Measurements from ENCODE around the gene ZC3H8.

The ZC3H8 gene

DNA sequence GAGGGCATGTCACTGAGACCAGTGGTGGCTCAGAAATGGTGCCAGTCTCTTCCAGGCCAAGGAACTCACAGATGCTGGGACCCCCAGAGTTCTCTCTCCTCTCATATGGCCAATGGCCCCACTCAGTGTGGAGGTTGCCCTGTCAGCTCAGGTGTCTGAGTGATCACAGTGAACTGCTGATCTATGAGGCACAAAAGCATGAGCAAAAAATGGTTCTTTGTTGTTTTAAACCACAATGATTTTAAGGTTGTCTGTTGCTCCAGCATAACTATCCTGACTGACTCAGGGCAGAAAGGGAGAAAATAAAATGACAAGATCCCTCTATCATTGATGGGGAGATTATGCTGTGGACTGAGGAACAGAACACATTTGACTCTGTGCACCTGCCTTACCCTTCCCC lies 58.9 kb downstream of the ZC3H8 start:
- H3K27me3 ChIP-seq (ENCODE audit: insufficient read depth, low read length, poor library complexity, severe bottlenecking): no peaks in the 10 kb centered on the region
- no peaks in the 10 kb centered on the region for H3K79me2 ChIP-seq (ENCODE audit: insufficient read depth, low read length)
- H3K4me2 ChIP-seq (ENCODE audit: low read depth, low read length, poor library complexity, severe bottlenecking): no peak overlapping the region
- no peaks in the 10 kb centered on the region for H3F3A ChIP-seq (ENCODE audit: low read depth)
- peak overlapping the region; percentile 52; the same call in 1 of the 2 replicates for H2AFZ ChIP-seq (ENCODE audit: low read length)
- TF ChIP-seq EZH2phosphoT487 (IDR thresholded peaks at IDR 0.05; ENCODE audit: borderline replicate concordance): no peak
- TF ChIP-seq, protein P1, sequence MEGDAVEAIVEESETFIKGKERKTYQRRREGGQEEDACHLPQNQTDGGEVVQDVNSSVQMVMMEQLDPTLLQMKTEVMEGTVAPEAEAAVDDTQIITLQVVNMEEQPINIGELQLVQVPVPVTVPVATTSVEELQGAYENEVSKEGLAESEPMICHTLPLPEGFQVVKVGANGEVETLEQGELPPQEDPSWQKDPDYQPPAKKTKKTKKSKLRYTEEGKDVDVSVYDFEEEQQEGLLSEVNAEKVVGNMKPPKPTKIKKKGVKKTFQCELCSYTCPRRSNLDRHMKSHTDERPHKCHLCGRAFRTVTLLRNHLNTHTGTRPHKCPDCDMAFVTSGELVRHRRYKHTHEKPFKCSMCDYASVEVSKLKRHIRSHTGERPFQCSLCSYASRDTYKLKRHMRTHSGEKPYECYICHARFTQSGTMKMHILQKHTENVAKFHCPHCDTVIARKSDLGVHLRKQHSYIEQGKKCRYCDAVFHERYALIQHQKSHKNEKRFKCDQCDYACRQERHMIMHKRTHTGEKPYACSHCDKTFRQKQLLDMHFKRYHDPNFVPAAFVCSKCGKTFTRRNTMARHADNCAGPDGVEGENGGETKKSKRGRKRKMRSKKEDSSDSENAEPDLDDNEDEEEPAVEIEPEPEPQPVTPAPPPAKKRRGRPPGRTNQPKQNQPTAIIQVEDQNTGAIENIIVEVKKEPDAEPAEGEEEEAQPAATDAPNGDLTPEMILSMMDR (conservative IDR thresholded peaks at IDR 0.05; ENCODE audit: low read length): no peak
- no peaks in the 10 kb centered on the region for H3K9me3 ChIP-seq (ENCODE audit: insufficient read depth, low read depth, low read length)
- no peak overlapping the region for H3K4me3 ChIP-seq (ENCODE audit: low read length, poor library complexity, severe bottlenecking)
- H3K9me2 ChIP-seq (replicated peaks; ENCODE audit: low read depth, low read length): no peaks in the 10 kb centered on the region
- no peak overlapping the region for H3K9ac ChIP-seq (ENCODE audit: low read depth, low read length, poor library complexity, severe bottlenecking)
- H4K20me1 ChIP-seq (ENCODE audit: insufficient read depth, low read length, poor library complexity, severe bottlenecking): no peaks in the 10 kb centered on the region
- H3K36me3 ChIP-seq (ENCODE audit: insufficient read depth, low read length): no peaks in the 10 kb centered on the region
- H3K4me1 ChIP-seq (ENCODE audit: insufficient read depth, low read length, poor library complexity, severe bottlenecking): peaks cover 28% of the 10 kb centered on the region

DNA sequence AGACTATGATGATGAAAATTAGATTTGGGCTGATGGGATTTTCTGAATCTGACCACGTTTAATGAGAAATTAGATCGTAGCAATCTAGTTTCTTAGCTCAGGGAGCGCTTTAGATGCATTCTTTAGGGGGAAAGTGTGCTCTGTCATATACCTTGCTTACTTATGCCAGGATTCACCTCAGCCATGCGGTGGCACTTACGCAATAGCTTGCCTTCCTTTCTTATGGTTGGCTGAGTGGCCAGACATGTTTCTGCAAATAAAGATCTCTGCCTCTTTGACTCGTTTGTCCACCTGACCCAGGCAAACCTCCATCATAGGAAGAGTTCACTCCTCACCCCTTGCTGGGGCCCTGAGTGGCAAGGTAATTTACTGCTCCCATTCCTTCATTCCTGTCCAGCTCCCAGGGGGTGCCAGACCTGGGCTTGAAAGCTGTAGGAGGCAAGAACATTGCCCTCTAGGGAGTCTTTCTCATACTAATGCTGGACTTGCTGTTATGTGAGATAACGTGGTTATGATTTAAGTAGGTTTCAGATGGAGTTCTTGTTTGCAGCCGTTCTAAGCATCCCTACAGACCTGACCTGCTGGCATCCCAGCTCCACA lies 59.6 kb downstream of the ZC3H8 start:
- Histone ChIP-seq H3K4me2 (ENCODE audit: low read depth, low read length, poor library complexity, severe bottlenecking) (no peak overlapping the region), H3K27me3 (ENCODE audit: insufficient read depth, low read length, poor library complexity, severe bottlenecking) (no peaks in the 10 kb centered on the region), H3F3A (ENCODE audit: low read depth) (no peaks in the 10 kb centered on the region), H3K9me2 (replicated peaks; ENCODE audit: low read depth, low read length) (no peaks in the 10 kb centered on the region), H3K36me3 (ENCODE audit: insufficient read depth, low read length) (no peaks in the 10 kb centered on the region), H3K9ac (ENCODE audit: low read depth, low read length, poor library complexity, severe bottlenecking) (no peak overlapping the region), H3K4me3 (ENCODE audit: low read length, poor library complexity, severe bottlenecking) (no peak overlapping the region), H3K9me3 (ENCODE audit: insufficient read depth, low read depth, low read length) (no peaks in the 10 kb centered on the region), H3K79me2 (ENCODE audit: insufficient read depth, low read length) (no peaks in the 10 kb centered on the region), H4K20me1 (ENCODE audit: insufficient read depth, low read length, poor library complexity, severe bottlenecking) (no peaks in the 10 kb centered on the region), H3K4me1 (ENCODE audit: insufficient read depth, low read length, poor library complexity, severe bottlenecking) (peaks cover 28% of the 10 kb centered on the region), H2AFZ (ENCODE audit: low read length) (0 out of 2 replicates have a peak overlapping the region, but pooled peaks have one; percentile 52)
- TF ChIP-seq, protein P1 (conservative IDR thresholded peaks at IDR 0.05; ENCODE audit: low read length): no peak
- TF ChIP-seq EZH2phosphoT487 (IDR thresholded peaks at IDR 0.05; ENCODE audit: borderline replicate concordance): no peak

DNA sequence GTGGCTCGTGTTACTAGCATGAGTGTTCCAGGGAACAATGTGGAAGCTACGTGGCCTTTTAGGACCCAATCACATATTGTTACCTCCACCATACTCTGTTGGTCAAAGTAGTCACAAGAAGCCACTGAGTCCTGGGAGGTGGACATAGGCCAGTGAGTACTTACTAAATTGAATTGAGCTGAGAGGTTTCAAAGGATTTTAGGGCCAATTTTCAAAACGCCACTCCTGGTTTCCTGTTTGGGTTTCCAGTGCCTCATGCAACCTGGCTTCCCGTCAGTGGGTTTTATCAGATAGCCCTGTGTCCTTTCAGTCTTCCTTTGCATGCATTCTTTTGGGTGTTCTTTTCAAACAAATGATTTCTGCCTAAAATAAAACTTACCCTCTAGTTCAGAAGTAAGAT lies 60.4 kb downstream of the ZC3H8 start:
- TF ChIP-seq, protein P1 (conservative IDR thresholded peaks at IDR 0.05; ENCODE audit: low read length): no peak
- TF ChIP-seq EZH2phosphoT487 (IDR thresholded peaks at IDR 0.05; ENCODE audit: borderline replicate concordance): no peak
- no peak overlapping the region for H3K4me3 ChIP-seq (ENCODE audit: low read length, poor library complexity, severe bottlenecking)
- no peaks in the 10 kb centered on the region for H3K9me3 ChIP-seq (ENCODE audit: insufficient read depth, low read depth, low read length)
- H3K79me2 ChIP-seq (ENCODE audit: insufficient read depth, low read length): no peaks in the 10 kb centered on the region
- no peaks in the 10 kb centered on the region for H4K20me1 ChIP-seq (ENCODE audit: insufficient read depth, low read length, poor library complexity, severe bottlenecking)
- no peaks in the 10 kb centered on the region for H3K9me2 ChIP-seq (replicated peaks; ENCODE audit: low read depth, low read length)
- no peaks in the 10 kb centered on the region for H3K27me3 ChIP-seq (ENCODE audit: insufficient read depth, low read length, poor library complexity, severe bottlenecking)
- no peaks in the 10 kb centered on the region for H3K36me3 ChIP-seq (ENCODE audit: insufficient read depth, low read length)
- H3F3A ChIP-seq (ENCODE audit: low read depth): no peaks in the 10 kb centered on the region
- no peak overlapping the region for H3K9ac ChIP-seq (ENCODE audit: low read depth, low read length, poor library complexity, severe bottlenecking)
- H2AFZ ChIP-seq (ENCODE audit: low read length): 0 out of 2 replicates have a peak overlapping the region, but pooled peaks have one; percentile 31
- H3K4me2 ChIP-seq (ENCODE audit: low read depth, low read length, poor library complexity, severe bottlenecking): peak overlapping the region; percentile 1
- H3K4me1 ChIP-seq (ENCODE audit: insufficient read depth, low read length, poor library complexity, severe bottlenecking): peaks cover 28% of the 10 kb centered on the region

All from Loucy (cell line).